Endothelial cell of umbilical vein (primary cell): ENCODE measurements around the gene FCF1.

Experiments used
- CTCF ChIP-seq, 2 donors: IDR thresholded peaks; 1 replicate in 1 of 2; 2 replicates in 1 of 2; pipeline ENCODE4 v1.5.1; 2011; ENCODE audit warnings: low read length in 2 of 2, mild to moderate bottlenecking in 2 of 2, moderate library complexity in 2 of 2, control low read depth in 1 of 2, inconsistent platforms in 1 of 2, low read depth in 1 of 2; ENCODE audit not compliant: insufficient read depth in 1 of 2; ENCODE audit errors: extremely low read depth in 1 of 2
- EZH2 ChIP-seq: IDR thresholded peaks from 2 replicates; pipeline ENCODE4 v1.6.1; 2012; ENCODE audit warnings: borderline replicate concordance, low read depth, mild to moderate bottlenecking, moderate library complexity, low read length, inconsistent platforms; ENCODE audit not compliant: severe bottlenecking
- GATA2 ChIP-seq: IDR thresholded peaks from 2 replicates; pipeline ENCODE4 v1.7.0; 2011; ENCODE audit warnings: low read depth, mild to moderate bottlenecking, moderate library complexity, mixed read lengths, low read length; ENCODE audit not compliant: insufficient read length, insufficient read depth
- JUN ChIP-seq: IDR thresholded peaks from 2 replicates; pipeline ENCODE4 v1.6.1; 2011; ENCODE audit warnings: borderline replicate concordance, low read depth; ENCODE audit not compliant: insufficient read length, insufficient read depth
- POLR2A ChIP-seq: IDR thresholded peaks from 2 replicates; pipeline ENCODE4 v1.6.1; 2012; ENCODE audit warnings: low read depth, mild to moderate bottlenecking, control low read depth, low read length
- POLR2AphosphoS5 ChIP-seq: IDR thresholded peaks from 2 replicates; pipeline ENCODE4 v1.6.1; 2012; ENCODE audit warnings: low read depth, mild to moderate bottlenecking, control low read depth, low read length, moderate library complexity; ENCODE audit not compliant: insufficient read depth

- TF ChIP-seq JUN (no peak), CTCF (IDR thresholded peaks at IDR 0.05; ENCODE audit: extremely low read depth in 1 of 2, insufficient read depth in 1 of 2, low read depth in 1 of 2, low read length in 2 of 2) (no peak), POLR2A (no peak), POLR2AphosphoS5 (no peak), EZH2 (no peak), GATA2 (no peak)
Observed at GRCh38 chr14:74733221-74733620, 20.3 kb downstream of the FCF1 start.
